ENCODE measurements around the gene CMSS1.

DNA sequence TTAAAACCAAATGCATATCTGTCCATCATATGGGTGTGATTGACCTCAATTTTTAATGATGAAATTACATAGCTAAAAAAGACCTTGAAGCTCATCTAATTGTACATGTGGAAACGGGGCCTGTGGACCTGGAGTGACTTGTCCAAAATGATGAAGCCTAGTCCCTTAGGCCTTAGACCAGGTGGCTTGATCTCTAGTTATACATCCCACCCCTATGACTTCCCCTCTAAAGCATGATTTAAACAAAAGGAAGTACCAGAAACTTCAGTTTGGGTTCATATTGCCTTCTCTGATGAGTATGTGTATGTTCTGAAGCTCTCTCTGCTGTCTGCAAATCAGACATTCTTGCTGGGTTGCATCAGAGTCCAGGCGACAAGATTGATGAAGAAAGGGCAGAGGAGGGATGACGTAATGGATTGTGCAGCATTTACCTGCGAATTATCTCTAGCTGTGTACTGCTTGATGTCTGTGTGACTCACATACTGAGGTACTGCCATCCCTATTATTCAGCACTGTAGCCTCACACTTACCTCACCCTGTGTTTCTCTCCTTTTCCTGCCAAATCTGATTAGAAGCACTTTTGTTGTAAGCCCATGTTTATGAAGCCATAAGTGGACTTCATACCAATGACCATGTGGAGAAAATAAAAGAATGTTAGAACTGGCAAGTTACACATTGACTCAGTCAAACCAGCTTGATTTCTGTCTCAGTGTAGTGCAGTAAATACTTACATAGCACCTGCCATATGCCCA, 185.1 kb downstream of the CMSS1 start:
- TF ChIP-seq, protein P1, sequence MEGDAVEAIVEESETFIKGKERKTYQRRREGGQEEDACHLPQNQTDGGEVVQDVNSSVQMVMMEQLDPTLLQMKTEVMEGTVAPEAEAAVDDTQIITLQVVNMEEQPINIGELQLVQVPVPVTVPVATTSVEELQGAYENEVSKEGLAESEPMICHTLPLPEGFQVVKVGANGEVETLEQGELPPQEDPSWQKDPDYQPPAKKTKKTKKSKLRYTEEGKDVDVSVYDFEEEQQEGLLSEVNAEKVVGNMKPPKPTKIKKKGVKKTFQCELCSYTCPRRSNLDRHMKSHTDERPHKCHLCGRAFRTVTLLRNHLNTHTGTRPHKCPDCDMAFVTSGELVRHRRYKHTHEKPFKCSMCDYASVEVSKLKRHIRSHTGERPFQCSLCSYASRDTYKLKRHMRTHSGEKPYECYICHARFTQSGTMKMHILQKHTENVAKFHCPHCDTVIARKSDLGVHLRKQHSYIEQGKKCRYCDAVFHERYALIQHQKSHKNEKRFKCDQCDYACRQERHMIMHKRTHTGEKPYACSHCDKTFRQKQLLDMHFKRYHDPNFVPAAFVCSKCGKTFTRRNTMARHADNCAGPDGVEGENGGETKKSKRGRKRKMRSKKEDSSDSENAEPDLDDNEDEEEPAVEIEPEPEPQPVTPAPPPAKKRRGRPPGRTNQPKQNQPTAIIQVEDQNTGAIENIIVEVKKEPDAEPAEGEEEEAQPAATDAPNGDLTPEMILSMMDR (IDR thresholded peaks at IDR 0.05; ENCODE audit: insufficient read depth, low read length) = no peak
- TF ChIP-seq POLR2AphosphoS5 (IDR thresholded peaks at IDR 0.05; ENCODE audit: low read depth) = no peak
- TF ChIP-seq, protein P2, sequence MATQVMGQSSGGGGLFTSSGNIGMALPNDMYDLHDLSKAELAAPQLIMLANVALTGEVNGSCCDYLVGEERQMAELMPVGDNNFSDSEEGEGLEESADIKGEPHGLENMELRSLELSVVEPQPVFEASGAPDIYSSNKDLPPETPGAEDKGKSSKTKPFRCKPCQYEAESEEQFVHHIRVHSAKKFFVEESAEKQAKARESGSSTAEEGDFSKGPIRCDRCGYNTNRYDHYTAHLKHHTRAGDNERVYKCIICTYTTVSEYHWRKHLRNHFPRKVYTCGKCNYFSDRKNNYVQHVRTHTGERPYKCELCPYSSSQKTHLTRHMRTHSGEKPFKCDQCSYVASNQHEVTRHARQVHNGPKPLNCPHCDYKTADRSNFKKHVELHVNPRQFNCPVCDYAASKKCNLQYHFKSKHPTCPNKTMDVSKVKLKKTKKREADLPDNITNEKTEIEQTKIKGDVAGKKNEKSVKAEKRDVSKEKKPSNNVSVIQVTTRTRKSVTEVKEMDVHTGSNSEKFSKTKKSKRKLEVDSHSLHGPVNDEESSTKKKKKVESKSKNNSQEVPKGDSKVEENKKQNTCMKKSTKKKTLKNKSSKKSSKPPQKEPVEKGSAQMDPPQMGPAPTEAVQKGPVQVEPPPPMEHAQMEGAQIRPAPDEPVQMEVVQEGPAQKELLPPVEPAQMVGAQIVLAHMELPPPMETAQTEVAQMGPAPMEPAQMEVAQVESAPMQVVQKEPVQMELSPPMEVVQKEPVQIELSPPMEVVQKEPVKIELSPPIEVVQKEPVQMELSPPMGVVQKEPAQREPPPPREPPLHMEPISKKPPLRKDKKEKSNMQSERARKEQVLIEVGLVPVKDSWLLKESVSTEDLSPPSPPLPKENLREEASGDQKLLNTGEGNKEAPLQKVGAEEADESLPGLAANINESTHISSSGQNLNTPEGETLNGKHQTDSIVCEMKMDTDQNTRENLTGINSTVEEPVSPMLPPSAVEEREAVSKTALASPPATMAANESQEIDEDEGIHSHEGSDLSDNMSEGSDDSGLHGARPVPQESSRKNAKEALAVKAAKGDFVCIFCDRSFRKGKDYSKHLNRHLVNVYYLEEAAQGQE (IDR thresholded peaks at IDR 0.05; ENCODE audit: insufficient replicate concordance, low read depth) = no peak
